Measurements from ENCODE around the gene CFAP119.
A peak's percentile ranks its signal among the peaks of the same experiment; 100 is the strongest.

CFAP119 gene

DNA sequence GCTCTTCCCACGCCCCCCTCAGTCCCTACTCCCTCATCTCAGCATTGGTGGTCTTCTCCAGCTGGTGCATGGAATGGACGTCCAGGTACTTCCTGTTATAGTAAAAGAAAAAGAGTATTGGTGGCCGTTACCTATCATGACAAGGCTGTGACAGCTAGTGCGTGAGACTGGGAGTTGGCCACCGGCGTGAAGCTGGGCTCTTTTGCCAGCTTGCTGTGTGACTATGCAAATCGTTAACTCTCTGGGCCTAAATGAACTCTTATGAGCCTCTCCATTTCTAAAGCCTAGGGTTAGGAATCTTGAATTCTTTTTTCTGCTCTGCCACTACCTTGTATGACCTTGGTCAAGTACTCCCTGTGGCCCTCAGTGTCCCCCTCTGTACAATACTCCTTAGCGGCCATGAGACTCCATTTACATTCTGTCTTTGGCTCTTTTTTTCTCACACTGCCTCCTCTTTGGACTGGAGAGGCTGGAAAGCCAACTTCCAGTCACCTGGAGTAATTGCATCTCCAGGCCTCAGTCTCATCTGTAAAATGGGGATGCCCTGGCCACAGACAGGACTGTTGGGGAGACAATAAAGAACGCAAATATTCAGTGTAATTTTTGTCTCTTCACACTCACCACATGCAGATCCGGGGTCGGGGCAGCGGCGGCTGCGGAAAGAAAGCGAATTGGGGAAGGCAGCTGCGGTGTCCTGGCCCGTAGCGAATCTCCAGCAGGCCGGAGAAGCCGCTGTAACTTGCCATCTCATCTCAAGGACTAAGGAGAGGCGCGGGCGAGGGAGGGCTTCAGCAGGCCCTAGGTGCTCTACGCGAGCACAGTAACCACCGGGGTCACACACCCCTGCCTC is 1.1 kb downstream of the CFAP119 start:
- DNase-seq = no peak

DNA sequence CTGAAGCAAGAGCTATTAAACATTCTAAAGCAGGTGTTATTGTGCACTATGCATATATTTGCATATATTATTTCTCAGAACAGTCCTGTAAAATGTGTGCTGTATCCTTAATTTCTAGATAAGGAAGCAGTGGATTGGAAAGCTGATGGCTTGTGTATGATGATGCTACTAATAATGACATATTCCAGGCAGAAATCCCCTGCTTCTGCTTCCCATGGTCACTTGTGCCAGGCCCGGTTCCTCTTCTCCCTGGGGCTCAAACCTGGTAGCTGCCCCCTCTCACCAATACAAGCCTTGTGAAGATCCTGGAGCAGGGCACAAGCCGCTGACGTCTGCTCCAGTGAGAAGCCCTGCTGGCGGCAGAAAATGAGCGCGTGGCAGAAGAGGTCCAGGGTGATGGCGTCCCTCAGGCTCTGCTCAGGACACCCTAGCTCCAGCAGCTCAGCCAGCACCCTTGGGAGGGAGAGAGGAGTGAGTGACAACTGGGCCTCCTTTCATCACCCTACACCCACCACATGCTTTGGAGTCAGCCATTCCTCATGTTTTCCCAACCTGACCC is 1.8 kb downstream of the CFAP119 start:
- DNase-seq = no peak

GRCh38 chr16:30758988-30759491 is 2.8 kb downstream of the CFAP119 start:
- peak; percentile 75 for DNase-seq

DNA sequence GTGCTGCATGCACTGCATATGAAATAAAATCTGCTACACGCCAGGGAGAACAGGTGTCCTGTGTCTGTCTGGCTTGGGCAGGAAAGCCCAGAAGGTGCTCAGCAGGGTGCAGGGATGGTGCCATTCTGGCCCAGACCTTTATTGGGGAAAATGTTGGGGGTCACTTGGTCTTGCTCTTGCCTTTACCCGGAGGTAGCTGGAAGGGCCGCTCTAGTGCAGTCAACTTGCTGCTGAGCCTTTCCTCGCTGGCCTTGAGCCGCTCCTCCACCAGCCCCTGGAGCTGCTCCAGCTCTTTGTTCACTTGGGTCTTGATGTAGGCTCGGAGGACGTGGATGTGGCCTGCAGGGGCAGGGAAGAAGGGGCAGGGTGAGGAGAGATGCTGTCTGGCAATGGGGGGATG is 4.5 kb downstream of the CFAP119 start:
- DNase-seq = no peak

DNA sequence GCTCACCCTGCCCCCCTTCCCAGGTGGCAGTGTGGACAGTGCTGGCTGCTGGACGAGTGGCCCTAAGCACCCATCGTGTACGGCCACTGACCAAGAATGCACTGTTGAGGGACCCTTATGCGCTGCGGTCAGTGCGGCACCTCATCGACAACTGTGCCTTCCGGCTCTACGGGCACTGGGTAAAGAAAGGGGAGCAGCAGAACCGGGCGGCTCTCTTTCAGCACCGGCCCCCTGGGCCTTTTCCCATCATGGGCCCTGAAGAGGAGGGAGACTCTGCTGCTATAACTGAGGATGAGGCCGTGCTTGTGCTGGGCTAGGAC is 5.1 kb downstream of the CFAP119 start:
- DNase-seq = no peak

- DNase-seq = no peak
Measured at GRCh38 chr16:30755955-30756780, 5.7 kb downstream of the CFAP119 start.

DNA sequence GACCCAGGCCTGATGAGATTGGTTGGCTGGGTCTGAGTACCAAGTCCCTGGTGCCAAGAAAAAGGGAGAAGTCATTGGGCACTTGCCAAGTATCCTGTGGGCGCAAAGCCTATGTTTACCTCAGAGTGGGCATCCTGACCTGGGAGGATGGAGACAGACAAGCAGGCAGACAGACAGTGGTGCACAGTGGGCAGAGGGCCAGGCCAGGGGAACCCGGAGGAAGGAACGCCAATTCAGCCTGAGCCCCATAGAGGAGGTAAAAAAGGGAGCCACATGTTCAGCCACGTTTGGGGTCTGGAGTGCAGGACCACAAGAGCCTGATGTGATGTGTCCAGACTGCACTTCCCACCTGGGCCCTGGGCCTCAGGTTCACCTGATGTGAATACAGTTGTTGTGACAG is 8.3 kb downstream of the CFAP119 start:
- DNase-seq = no peak

DNA sequence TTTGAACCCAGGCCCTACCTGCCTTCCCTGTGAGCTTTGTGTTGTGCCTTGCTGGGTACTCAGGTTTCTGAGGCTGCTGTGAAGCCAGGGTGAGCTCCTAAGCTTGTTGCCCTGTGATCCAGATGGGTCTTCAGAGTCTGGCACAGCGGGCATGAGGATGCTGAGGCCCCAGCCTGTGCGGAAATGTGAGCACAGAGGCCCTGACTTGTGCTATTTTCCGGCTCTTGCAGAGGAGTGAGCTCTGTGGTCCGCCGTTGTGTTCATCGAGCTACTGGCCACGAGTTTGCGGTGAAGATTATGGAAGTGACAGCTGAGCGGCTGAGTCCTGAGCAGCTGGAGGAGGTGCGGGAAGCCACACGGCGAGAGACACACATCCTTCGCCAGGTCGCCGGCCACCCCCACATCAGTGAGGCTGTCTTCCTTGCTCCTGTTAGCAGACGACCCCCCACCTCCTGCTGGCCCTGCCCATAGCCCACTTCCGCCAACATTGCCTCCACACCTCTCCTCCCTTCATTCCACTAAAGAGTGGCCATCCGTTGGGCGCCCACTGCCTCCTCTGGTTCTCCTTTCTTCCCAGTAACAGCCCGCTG is 10.9 kb downstream of the CFAP119 start:
- DNase-seq = no peak

GRCh38 chr16:30750201-30750600 is 11.7 kb downstream of the CFAP119 start:
- DNase-seq = no peak

DNA sequence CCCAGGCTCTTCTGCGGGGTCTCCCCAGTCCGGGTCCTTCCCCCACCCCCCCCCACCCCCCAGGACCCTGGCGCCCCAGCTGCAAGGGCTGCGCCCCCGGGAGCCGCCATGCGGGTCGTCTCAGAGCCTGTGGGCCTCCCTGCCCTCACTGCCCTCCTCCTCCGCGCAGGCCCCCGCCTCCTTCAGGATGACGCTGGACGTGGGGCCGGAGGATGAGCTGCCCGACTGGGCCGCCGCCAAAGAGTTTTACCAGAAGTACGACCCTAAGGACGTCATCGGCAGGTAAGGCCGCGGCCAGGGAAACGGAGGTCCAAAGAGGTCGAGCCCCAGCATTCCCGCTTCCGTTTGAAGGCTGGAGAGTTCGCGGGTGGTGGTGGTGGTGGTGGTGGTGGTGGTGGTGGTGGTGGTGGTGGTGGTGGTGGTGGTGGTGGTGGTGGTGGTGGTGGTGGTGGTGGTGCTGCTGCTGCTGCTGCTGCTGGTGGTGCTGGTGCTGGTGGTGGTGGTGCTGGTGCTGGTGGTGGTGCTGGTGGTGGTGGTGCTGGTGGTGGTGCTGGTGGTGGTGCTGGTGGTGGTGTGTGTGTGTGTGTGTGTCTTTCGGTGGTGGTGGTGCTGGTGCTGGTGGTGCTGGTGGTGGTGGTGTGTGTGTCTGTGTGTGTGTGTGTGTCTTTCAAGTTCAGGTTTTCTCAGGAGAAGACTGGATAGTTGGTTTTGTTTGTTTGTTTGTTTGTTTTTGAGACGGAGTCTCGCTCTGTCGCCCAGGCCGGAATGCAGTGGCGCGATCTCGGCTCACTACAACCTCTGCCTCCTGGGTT is 13.0 kb downstream of the CFAP119 start:
- peak; percentile 44 for DNase-seq

GRCh38 chr16:30747799-30748633 is 13.8 kb downstream of the CFAP119 start, which contains the start of gene PHKG2:
PHKG2 (plus strand) TSS chr16:30748425; CDS start chr16:30748821, 396 bp downstream.
- peak; percentile 100 for DNase-seq

DNA sequence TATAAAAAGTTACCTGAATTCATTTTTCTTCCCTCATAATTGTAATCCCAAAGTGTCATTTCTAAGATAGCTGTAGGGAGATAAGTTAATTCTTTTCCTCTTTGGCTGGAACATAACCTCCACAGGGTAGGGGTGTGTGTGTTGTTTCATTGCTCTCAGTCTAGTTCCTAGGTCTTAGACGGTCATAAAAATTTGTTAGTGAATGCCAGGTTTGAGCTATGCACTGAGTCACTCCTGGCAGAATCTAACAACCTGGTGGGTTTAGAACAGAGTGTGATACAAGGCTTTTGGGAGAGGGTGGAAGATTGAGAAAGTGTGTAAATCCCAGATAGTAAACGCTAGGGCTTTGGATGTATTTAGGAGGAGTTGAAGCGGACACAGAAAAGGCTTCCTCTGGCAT is 14.5 kb downstream of the CFAP119 start:
- peak; percentile 55 for DNase-seq

GRCh38 chr16:30746638-30747175 is 15.2 kb downstream of the CFAP119 start:
- no peak for DNase-seq

DNA sequence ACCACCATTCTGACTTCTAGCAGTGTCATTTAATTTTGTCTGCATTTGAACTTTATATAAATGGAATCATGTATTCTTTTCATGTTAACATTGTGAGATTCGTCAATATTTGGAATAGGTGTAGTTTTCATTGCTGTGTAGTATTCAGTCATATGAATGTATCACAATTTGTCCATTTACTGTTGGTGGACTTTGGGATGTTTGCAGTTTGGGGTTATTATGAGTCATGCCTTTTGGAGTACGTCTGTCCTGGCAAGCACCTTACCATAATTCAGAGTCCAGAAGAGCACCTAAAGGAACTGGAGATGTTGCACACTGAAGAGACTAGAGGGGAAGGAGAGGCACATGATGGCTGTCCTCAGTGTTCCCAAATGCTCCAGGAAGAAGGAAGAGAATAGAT is 16.8 kb downstream of the CFAP119 start:
- no peak for DNase-seq

DNA sequence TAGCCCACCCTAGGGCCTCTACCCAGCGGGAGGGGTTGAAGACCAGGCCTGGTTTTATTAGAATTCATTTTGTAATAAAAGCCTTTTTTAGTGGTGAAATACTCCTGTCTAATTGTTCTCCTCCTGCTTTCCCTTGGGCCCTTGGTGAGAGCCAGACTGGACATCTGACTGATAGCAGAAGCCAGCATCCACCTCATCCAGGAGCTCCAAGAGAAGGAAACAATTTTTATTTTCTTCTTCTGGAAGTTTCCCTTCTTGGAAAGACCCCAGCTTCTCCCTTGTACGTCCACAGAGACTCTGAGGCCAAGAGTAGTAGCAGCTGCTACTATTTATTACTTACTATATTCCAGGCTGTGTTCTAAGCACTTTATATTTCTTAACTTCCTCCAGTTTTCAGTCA is 17.7 kb downstream of the CFAP119 start:
- no peak for DNase-seq

- no peak for DNase-seq
Measured at GRCh38 chr16:30743716-30744115, 18.1 kb downstream of the CFAP119 start.

- no peak for DNase-seq
Measured at GRCh38 chr16:30741461-30741914, 20.4 kb downstream of the CFAP119 start.

DNA sequence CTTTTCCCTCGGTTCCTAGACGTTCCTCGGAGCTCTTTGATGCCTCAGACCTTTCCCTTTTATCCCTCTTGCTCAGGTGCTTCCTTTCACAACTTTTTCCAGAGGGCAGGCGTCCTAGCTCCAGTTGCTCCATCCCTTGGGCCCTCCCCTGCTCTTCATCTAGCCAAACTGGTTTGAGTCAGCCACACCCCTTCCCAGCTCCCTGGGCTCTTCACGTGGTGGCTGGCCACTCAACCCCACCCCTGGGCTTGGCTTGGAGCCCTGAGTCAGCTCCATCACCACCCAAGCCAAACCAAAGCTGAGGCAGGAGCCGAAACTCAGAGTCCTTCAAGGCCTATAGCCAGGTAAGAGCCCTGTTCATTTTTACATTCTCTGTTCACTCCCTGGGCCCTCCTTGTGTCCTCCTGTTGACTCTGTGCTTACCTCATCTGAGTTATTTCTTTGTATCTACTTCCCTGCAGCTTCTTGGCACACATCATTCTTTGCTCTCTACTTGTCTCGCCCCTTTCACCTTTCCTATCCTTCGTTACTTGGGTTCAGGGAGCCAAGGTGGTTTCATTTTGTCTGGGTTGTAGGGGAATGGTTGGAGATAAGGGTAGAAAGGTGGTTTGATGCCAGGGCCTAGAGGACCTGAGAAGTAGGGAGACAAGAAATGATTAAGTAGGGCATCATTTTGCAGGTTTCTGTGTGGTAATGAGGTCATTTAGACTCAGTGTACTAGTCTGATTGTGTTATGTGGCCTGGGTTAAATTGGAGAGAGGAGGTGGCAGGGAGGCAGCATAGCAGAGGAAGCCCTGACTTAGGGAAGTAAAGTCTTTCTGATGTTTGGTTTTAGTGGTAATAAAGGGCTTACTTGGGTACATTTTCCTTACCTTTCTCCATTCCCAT is 21.3 kb downstream of the CFAP119 start:
- peak; percentile 46 for DNase-seq

DNA sequence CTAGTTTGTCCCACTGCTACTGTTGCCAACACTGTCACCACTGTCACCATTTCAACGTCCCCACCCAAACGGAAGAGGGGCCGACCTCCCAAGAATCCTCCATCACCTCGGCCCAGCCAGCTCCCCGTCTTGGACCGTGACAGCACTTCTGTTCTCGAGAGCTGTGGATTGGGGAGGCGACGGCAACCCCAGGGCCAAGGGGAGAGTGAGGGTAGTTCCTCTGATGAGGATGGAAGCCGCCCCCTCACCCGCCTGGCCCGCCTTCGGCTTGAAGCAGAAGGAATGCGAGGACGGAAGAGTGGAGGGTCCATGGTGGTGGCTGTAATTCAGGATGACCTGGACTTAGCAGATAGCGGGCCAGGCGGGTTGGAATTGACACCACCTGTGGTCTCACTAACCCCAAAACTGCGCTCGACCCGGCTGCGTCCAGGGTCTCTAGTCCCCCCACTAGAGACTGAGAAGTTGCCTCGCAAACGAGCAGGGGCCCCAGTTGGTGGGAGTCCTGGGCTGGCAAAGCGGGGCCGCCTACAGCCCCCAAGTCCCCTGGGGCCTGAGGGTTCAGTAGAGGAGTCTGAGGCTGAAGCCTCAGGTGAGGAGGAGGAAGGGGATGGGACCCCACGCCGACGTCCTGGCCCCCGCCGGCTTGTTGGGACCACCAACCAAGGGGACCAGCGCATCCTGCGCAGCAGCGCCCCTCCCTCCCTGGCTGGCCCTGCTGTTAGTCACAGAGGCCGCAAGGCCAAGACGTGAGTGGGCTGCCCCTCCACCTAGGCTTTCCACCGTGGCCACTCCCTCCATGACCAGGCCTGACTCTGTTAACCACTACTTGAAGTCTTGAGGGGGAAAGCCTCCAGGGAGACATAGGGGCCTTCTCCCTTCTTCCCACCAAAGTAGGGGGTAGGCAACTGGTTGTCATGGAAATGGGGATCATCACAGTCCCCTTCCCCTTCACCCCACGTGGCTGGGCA is 22.6 kb downstream of the CFAP119 start:
- DNase-seq = no peak

Data from OCI-M1 (cell line).